Body of pancreas (tissue), 4 donors: Measurements from ENCODE around the gene TFF2.

Source experiments
- POLR2A ChIP-seq, 3 donors: fragments of 450-650 bp; IDR thresholded peaks; one replicate each; pipeline ENCODE4 v1.6.1; 2016; ENCODE audit warnings: antibody characterized with exemption in 3 of 3, mild to moderate bottlenecking in 2 of 3
- TF ChIP-seq, protein P1 (sequence below), 7 experiments: fragments of 450-650 bp in 4 of 7; fragments of 200-600 bp in 3 of 7; sonication (generic) in 3 of 7; IDR thresholded peaks; one replicate each; pipeline ENCODE4 v1.5.1; 2016 to 2019; ENCODE audit warnings: antibody characterized with exemption in 7 of 7

DNA sequence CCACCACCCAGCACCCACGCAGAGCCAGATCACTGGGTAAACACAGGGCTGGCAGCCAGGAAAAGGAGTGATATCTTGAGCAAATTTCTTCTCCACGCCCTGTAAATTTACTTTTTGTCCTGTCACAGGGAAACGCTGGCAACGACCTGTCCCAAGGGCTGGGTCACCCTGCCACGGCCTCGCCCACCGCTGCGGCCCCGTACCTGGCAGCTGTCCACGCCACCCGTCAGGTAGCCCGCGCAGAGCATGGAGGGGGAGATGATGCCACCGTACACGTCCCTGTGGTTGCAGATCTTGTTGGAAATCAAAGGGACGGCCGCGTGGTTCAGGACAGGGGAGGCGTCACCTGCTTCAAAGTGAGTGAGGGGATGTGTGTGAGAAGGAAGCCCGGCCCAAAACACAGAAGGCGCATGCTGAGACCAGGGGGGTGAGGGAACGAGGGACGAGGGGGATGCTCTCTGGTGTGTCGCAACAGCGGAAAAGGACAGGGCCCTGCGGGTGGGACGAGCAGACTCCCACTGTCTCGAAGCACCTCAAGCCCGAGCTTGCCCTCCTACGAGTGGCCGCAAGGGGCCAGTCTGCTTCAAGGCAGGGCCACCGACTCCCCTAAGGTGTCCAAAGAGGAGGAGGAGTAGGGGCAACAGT is 25.7 kb upstream of the TFF2 start:
- TF ChIP-seq, protein P1, sequence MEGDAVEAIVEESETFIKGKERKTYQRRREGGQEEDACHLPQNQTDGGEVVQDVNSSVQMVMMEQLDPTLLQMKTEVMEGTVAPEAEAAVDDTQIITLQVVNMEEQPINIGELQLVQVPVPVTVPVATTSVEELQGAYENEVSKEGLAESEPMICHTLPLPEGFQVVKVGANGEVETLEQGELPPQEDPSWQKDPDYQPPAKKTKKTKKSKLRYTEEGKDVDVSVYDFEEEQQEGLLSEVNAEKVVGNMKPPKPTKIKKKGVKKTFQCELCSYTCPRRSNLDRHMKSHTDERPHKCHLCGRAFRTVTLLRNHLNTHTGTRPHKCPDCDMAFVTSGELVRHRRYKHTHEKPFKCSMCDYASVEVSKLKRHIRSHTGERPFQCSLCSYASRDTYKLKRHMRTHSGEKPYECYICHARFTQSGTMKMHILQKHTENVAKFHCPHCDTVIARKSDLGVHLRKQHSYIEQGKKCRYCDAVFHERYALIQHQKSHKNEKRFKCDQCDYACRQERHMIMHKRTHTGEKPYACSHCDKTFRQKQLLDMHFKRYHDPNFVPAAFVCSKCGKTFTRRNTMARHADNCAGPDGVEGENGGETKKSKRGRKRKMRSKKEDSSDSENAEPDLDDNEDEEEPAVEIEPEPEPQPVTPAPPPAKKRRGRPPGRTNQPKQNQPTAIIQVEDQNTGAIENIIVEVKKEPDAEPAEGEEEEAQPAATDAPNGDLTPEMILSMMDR (IDR thresholded peaks at IDR 0.05) = no peak
- no peak for TF ChIP-seq POLR2A (IDR thresholded peaks at IDR 0.05)
